ENCODE data around the gene SLX4. TPM values are rescaled to one million over a fixed set of nuclear protein-coding genes. Genes with fewer than 3 reads are reported as not detected.
A peak's percentile ranks its signal among the peaks of the same experiment; 100 is the strongest.

Gene SLX4
- total and polyA plus RNA-seq, 4 donors = 0.50 to 5.0 (median 4.5) TPM

DNA sequence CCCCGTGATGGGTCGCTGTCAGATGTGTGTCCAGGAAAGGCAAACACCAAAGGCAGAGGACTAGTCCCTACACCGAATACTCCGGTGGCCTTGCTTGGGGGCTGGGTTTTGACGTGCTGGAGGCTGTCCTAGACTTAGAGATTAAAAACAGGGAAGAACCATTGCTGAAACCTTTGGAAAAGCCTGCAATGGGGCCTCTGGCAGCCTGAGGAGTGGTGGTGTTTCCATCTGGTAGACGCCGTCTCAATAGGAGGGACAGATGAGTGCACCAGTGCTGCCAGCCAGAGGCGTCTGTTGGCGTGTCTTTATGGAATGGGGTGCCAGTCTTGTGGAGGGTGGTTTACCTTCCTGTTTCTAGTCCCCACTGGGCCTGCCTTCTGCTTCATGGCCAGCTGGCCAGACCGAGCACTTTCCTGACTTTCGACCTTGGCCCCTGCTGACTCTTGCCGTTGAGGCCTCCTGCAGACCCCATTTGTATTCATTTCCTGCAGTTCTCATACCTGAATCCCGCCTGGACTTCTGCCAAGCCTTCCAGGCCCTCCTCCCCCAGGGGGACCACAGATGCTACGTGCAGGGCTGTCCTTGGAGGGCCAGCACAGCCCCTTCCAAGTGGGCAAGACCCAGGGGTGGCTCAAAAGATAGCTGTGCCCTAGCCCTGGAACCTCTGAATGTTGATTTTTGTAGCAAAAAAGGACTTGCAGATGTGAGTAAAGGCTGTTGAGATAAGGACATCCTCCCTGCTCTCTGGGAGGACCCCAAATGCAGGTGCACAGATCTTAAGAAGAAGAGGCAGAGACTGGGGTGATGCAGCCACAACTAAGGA, 41.2 kb upstream of the SLX4 start:
- no peaks in the 10 kb centered on the region for H3K9me3 ChIP-seq (ENCODE audit: control insufficient read depth, low read length)
- ATAC-seq (ENCODE audit: low FRiP score) = no peak
- no peak overlapping the region for H3K27ac ChIP-seq (ENCODE audit: low read depth in 1 of 2, low read length in 2 of 2)
- WGBS, 2 donors = 76 to 81% methylated on average over 14 of the region's 14 CpGs
- DNase-seq = peak in 1 of 2 donors; percentile 54
- no peaks in the 10 kb centered on the region for H3K4me1 ChIP-seq (ENCODE audit: control insufficient read depth in 1 of 2, insufficient read depth in 2 of 2, low read length in 2 of 2)
- no peaks in the 10 kb centered on the region for H3K27me3 ChIP-seq (ENCODE audit: control insufficient read depth in 1 of 2, insufficient read depth in 2 of 2, low read length in 1 of 2)
- H3K4me3 ChIP-seq (ENCODE audit: low read length in 2 of 2) = no peak overlapping the region
- intact Hi-C loops (cut with DNase I) = no loop called here
- peaks cover 0 to 4% of the 10 kb centered on the region in 2 donors for H3K36me3 ChIP-seq (ENCODE audit: control insufficient read depth in 1 of 2, insufficient read depth in 2 of 2, low read length in 1 of 2)

DNA sequence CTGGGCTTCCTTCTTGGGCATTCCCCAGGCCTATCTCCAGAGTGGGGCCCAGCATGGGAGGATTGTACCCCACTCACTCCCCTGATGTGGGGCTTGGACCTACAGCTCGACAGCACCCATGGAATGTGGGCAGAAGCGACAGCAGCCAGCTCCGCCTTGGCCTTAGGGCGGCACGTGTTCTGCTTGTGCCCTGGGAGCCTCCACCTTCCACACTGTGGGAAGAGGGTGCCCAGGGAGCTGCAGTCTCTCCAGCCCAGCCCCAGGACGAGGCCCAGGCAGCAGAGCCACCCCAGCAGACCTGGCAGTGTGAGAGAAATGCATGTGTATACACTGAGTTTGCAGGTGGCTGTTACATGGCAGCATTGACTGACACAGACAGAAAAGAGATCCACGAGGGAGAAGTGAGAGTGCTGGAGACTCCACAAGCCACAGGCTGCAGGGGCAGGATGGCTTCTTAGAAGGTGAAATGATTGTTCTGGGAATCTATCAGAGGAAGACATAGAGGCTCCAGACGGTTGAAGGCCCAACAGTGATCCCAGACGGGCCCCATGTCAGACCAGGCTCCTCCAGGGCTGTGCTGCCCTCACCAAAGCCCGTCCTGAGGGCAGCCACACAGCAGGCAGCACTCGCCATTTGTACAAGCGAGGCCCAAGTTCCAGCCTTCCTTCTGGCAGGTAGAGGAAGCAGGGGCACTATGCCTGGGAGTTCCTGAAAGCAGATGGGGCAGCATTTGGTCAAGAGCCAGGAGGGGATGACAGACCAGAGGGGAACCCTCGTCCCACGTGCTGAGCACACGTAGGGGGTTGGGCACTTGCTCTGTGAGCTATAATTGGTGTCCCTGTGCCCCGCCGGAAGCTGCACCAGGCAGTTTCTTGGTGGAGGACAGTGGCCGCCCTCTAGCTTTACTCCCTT, 40.3 kb upstream of the SLX4 start:
- Histone ChIP-seq H3K4me3 (ENCODE audit: low read length in 2 of 2) (no peak overlapping the region), H3K27me3 (ENCODE audit: control insufficient read depth in 1 of 2, insufficient read depth in 2 of 2, low read length in 1 of 2) (no peaks in the 10 kb centered on the region), H3K27ac (ENCODE audit: low read depth in 1 of 2, low read length in 2 of 2) (no peak overlapping the region), H3K36me3 (ENCODE audit: control insufficient read depth in 1 of 2, insufficient read depth in 2 of 2, low read length in 1 of 2) (no peaks in the 10 kb centered on the region), H3K4me1 (ENCODE audit: control insufficient read depth in 1 of 2, insufficient read depth in 2 of 2, low read length in 2 of 2) (no peaks in the 10 kb centered on the region), H3K9me3 (ENCODE audit: control insufficient read depth, low read length) (no peaks in the 10 kb centered on the region)
- DNase-seq = peak in 1 of 2 donors; percentile 47
- intact Hi-C loops (cut with DNase I) = no loop called here
- WGBS, 2 donors = 72 to 78% methylated on average over 18 of the region's 18 CpGs
- no peak for ATAC-seq (ENCODE audit: low FRiP score)

DNA sequence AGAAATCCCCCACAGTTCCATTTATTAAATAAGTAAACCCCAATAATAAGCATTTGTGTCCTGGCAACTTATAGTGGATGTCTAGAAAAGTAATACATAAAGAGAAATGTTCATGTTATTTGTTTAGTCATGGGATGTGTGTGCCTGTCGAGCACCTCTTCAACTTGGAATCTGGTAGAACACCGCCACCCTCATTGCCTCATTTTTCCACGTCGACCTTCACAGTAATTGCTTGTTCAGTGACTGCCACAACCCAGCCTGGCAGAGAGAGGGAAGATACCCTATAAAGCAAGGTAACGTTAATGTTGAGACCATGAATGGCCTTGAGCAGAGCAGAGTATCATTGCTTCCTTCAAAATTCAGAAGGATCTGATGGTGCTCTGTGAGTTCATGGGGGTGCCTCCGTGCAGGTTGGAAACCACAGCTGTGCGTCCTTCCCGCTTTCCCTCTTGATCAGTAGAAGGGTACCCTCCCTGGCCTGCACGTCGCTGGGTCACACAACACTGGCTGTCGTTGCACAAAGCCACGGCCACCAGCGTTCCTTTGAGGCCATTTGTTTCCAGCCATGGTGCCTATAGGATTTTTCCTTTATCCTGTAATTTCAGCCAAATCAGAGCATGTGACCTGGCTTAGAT, 39.3 kb upstream of the SLX4 start:
- WGBS, 2 donors = 89 to 90% methylated on average over 13 of the region's 13 CpGs
- Histone ChIP-seq H3K4me1 (ENCODE audit: control insufficient read depth in 1 of 2, insufficient read depth in 2 of 2, low read length in 2 of 2) (no peaks in the 10 kb centered on the region), H3K4me3 (ENCODE audit: low read length in 2 of 2) (no peak overlapping the region), H3K36me3 (ENCODE audit: control insufficient read depth in 1 of 2, insufficient read depth in 2 of 2, low read length in 1 of 2) (no peaks in the 10 kb centered on the region), H3K9me3 (ENCODE audit: control insufficient read depth, low read length) (no peaks in the 10 kb centered on the region), H3K27ac (ENCODE audit: low read depth in 1 of 2, low read length in 2 of 2) (no peak overlapping the region), H3K27me3 (ENCODE audit: control insufficient read depth in 1 of 2, insufficient read depth in 2 of 2, low read length in 1 of 2) (no peaks in the 10 kb centered on the region)
- ATAC-seq (ENCODE audit: low FRiP score) = no peak
- peak in 1 of 2 donors; percentile 63 for DNase-seq
- intact Hi-C loops (cut with DNase I) = no loop called here

DNA sequence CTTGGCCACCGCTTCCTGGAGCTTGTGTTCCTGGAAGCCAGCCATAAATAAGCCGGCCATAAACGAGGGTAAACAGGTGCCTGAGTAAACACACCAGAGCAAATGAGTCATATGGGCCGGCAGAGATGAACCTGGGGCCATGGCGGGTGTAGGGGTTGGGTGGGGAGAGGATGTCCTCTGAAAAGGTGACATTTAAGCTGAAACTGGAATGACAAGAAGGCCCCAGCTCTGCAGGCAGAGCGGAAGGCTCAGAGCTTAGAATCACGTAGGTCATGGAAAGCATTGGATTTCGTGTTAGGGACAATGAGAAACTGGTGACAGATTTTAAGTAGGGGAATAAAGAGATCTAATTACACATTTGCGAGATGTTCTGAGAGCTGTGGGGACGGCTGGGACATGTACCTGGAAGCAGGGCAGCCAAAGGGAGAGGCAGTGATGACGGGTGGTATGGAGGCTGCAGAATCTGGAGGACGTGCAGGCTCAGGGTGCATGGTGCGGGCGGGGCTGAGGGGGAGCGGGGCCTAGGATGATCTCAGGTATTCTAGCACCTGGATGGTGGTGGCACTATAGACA, 35.0 kb upstream of the SLX4 start:
- Histone ChIP-seq H3K9me3 (ENCODE audit: control insufficient read depth, low read length) (no peaks in the 10 kb centered on the region), H3K27ac (ENCODE audit: low read depth in 1 of 2, low read length in 2 of 2) (no peak overlapping the region), H3K4me3 (ENCODE audit: low read length in 2 of 2) (no peak overlapping the region), H3K27me3 (ENCODE audit: control insufficient read depth in 1 of 2, insufficient read depth in 2 of 2, low read length in 1 of 2) (no peaks in the 10 kb centered on the region), H3K4me1 (ENCODE audit: control insufficient read depth in 1 of 2, insufficient read depth in 2 of 2, low read length in 2 of 2) (no peaks in the 10 kb centered on the region), H3K36me3 (ENCODE audit: control insufficient read depth in 1 of 2, insufficient read depth in 2 of 2, low read length in 1 of 2) (no peaks in the 10 kb centered on the region)
- intact Hi-C loops (cut with DNase I) = no loop called here
- DNase-seq = peak in 1 of 2 donors; percentile 32
- 66 to 67% methylated on average over 15 of the region's 15 CpGs for WGBS, 2 donors
- no peak for ATAC-seq (ENCODE audit: low FRiP score)

DNA sequence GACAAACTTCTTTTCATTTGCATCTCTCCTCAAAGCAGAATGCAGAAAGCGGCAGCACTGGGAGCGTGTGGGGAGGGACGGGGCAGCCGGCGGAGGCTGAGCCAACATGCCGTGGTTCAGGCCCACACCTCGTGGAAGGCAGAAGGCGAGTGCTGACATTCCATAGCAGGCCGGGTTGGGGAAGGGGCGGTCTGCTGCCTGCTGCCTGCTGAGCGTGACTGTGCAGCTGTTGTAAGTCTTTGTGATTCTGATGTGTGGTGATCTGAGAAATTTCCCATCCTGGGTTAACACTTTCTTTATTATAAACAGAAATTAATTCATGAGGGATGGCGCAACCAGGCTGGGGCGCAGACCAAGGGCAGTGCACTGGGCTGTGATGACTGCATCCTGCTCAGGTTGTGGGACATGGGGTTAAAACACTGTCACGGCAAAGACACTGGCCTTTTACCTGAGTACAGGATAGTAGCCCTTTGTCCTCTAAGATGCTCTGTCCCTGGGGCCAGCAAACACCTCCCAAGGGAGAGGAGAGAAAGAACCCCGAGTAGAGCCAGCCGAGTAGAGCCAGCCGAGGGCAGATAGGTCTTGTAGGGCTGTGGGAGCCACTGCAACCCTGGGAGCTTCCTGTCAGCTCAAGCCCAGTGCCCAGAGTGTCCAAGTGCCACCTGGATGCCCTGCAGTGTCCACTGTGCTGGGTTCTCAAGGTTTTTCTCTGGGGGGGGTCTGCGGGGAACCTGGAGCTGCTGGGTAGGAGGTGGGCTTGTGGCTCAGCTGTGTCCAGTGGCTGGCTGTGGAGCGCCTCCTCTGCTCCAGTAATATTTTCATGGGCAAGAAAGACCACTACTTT, 34.3 kb upstream of the SLX4 start:
- ATAC-seq (ENCODE audit: low FRiP score) = no peak
- H3K4me1 ChIP-seq (ENCODE audit: control insufficient read depth in 1 of 2, insufficient read depth in 2 of 2, low read length in 2 of 2) = no peaks in the 10 kb centered on the region
- H3K27me3 ChIP-seq (ENCODE audit: control insufficient read depth in 1 of 2, insufficient read depth in 2 of 2, low read length in 1 of 2) = no peaks in the 10 kb centered on the region
- DNase-seq = peak in 1 of 2 donors; percentile 36
- no peak overlapping the region for H3K27ac ChIP-seq (ENCODE audit: low read depth in 1 of 2, low read length in 2 of 2)
- H3K36me3 ChIP-seq (ENCODE audit: control insufficient read depth in 1 of 2, insufficient read depth in 2 of 2, low read length in 1 of 2) = peaks cover 0 to 2% of the 10 kb centered on the region in 2 donors
- H3K4me3 ChIP-seq (ENCODE audit: low read length in 2 of 2) = no peak overlapping the region
- H3K9me3 ChIP-seq (ENCODE audit: control insufficient read depth, low read length) = no peaks in the 10 kb centered on the region
- 75 to 80% methylated on average over 19 of the region's 19 CpGs for WGBS, 2 donors
- intact Hi-C loops (cut with DNase I) = no loop called here

DNA sequence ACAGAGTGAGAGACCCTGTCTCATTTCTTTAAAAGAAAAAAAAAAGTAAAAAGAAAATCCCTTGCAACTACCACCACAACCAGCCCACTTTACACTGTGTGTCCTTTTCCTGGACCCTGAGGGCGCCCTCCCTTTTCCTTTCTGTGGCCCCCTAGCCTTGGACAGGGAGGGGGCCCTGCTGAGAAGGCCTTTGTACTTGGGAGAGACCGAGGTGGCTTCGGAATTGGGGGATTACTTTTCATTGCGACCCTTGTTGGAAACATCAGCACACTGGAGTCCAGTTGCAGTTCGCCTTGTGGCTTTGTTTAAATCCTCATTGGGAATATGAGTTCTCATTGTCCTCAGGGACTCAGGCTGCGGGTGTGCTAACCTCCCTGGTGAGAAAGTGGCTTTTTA, 33.7 kb upstream of the SLX4 start:
- Histone ChIP-seq H3K4me3 (ENCODE audit: low read length in 2 of 2) (no peak overlapping the region), H3K36me3 (ENCODE audit: control insufficient read depth in 1 of 2, insufficient read depth in 2 of 2, low read length in 1 of 2) (peaks cover 0 to 2% of the 10 kb centered on the region in 2 donors), H3K9me3 (ENCODE audit: control insufficient read depth, low read length) (no peaks in the 10 kb centered on the region), H3K27me3 (ENCODE audit: control insufficient read depth in 1 of 2, insufficient read depth in 2 of 2, low read length in 1 of 2) (no peaks in the 10 kb centered on the region), H3K4me1 (ENCODE audit: control insufficient read depth in 1 of 2, insufficient read depth in 2 of 2, low read length in 2 of 2) (no peaks in the 10 kb centered on the region), H3K27ac (ENCODE audit: low read depth in 1 of 2, low read length in 2 of 2) (no peak overlapping the region)
- ATAC-seq (ENCODE audit: low FRiP score) (no peak), DNase-seq (peak in 1 of 2 donors; percentile 25)
- intact Hi-C loops (cut with DNase I) = no loop called here
- 77 to 93% methylated on average over 6 of the region's 6 CpGs for WGBS, 2 donors

DNA sequence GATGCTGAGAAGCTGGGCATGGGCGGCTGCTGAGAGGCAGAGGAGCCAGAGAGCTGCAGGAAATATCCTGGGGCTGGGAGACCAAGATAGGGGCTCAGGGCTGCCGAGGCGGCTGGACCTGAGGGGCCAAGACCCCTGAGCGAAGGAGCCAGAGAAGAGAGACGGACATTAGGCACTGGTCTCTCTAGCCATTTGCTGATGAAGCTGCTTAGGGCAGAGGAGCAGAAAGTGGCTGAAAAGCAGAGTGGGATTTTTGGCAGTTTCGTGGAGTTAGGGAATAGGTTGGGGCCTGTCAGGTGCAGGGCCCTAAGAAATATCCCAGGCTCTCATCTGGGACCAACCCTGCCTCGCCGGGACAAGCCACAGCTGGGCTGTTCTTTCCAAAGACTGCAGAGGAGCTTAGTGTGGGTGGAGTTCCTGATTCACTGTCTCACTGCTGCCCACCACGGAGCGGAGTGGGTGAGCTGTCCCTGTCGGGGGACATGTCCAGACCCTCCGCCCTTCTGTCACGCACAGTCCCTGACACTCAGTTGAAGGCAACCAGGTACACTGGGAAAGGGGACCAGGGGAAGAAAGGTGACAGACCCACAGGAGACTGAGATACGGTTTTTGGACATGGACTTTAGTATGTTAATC, 31.8 kb upstream of the SLX4 start:
- Histone ChIP-seq H3K36me3 (ENCODE audit: control insufficient read depth in 1 of 2, insufficient read depth in 2 of 2, low read length in 1 of 2) (peaks cover 0 to 2% of the 10 kb centered on the region in 2 donors), H3K27ac (ENCODE audit: low read depth in 1 of 2, low read length in 2 of 2) (no peak overlapping the region), H3K27me3 (ENCODE audit: control insufficient read depth in 1 of 2, insufficient read depth in 2 of 2, low read length in 1 of 2) (no peaks in the 10 kb centered on the region), H3K4me1 (ENCODE audit: control insufficient read depth in 1 of 2, insufficient read depth in 2 of 2, low read length in 2 of 2) (no peaks in the 10 kb centered on the region), H3K9me3 (ENCODE audit: control insufficient read depth, low read length) (no peaks in the 10 kb centered on the region), H3K4me3 (ENCODE audit: low read length in 2 of 2) (no peak overlapping the region)
- peak in 1 of 2 donors; percentile 25 for DNase-seq
- intact Hi-C loops (cut with DNase I) = no loop called here
- WGBS, 2 donors = 93 to 94% methylated on average over 14 of the region's 14 CpGs
- ATAC-seq (ENCODE audit: low FRiP score) = no peak

Measured in aorta (tissue), 5 donors.